GM12864 (cell line): ENCODE data around the gene OR6K6.

ENCODE experiments used
- DNase-seq: peaks from one replicate; pipeline ENCODE4 v3.0.0-alpha.2; 2011; ENCODE audit warnings: low read depth
- H3K4me3 ChIP-seq: 2 replicates; pipeline ENCODE4 v1.5.1; 2011; ENCODE audit warnings: mild to moderate bottlenecking, low read depth, low read length, control low read depth
- TF ChIP-seq, protein P1 (sequence below): IDR thresholded peaks from 2 replicates; pipeline ENCODE4 v1.5.1; 2011; ENCODE audit warnings: low read depth, mild to moderate bottlenecking, moderate library complexity, low read length, control low read depth, inconsistent platforms; ENCODE audit errors: missing control alignments

The OR6K6 gene

DNA sequence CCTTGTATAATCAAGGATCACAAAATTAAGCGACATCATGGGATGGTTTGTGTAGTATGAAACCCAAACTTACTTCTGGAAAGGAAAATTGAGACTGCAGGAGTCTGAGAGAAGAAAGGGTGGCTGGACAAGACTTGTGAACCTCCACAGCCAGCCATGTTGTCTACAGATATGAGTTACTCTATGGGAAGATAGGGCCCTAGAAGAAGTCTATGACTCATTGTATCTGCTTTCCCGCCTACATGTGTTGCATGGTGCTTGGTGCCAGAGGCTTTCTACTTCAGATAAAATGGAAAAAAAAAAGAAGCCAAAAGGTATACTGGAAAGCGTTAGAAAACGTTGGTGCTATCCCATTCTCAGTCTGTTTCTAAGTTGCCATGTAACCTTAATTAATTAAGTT lies 45.2 kb downstream of the OR6K6 start:
- H3K4me3 ChIP-seq, result no peak overlapping the region
- no peak for DNase-seq
- TF ChIP-seq, protein P1, sequence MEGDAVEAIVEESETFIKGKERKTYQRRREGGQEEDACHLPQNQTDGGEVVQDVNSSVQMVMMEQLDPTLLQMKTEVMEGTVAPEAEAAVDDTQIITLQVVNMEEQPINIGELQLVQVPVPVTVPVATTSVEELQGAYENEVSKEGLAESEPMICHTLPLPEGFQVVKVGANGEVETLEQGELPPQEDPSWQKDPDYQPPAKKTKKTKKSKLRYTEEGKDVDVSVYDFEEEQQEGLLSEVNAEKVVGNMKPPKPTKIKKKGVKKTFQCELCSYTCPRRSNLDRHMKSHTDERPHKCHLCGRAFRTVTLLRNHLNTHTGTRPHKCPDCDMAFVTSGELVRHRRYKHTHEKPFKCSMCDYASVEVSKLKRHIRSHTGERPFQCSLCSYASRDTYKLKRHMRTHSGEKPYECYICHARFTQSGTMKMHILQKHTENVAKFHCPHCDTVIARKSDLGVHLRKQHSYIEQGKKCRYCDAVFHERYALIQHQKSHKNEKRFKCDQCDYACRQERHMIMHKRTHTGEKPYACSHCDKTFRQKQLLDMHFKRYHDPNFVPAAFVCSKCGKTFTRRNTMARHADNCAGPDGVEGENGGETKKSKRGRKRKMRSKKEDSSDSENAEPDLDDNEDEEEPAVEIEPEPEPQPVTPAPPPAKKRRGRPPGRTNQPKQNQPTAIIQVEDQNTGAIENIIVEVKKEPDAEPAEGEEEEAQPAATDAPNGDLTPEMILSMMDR, result no peak

DNA sequence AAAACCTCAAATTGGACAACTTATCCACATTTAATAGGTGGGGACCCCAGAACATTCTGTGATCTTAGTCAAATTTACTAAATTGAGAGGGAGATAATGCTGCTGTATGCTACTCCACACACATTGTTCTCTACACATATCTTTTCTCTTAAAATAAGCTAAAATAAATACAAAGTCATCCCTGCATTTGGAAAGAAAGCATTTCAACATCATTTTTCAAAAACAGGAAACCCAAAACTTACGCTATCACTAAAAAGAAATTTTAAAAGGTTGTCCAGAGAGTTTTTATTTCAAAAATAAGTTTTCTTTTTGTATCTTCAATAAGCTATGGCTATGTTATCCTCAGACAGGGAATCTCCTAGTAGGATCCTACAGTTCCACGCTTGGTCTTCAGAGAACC lies 46.0 kb downstream of the OR6K6 start:
- no peak for DNase-seq
- TF ChIP-seq, protein P1, result no peak
- H3K4me3 ChIP-seq, result no peak overlapping the region

DNA sequence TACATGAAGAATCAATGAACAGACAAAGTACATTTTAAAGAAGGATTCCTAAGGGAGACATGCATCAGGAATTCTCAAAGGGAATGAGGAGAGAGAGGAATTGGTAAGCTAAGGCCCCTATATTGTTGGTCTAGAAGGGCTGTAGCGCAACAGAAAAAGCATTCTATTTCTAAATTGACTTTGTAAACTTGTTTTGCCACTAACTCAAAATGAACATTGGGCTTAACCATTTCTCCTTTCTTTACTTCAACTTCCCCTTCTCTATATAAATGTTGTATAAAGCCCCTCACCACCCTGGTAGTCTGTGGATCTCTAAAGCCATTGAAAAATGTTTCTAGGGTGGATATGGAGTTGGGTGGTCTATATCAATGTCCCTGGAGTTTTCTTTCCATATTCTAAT lies 46.9 kb downstream of the OR6K6 start:
- TF ChIP-seq, protein P1, result no peak
- no peak for DNase-seq
- no peak overlapping the region for H3K4me3 ChIP-seq

DNA sequence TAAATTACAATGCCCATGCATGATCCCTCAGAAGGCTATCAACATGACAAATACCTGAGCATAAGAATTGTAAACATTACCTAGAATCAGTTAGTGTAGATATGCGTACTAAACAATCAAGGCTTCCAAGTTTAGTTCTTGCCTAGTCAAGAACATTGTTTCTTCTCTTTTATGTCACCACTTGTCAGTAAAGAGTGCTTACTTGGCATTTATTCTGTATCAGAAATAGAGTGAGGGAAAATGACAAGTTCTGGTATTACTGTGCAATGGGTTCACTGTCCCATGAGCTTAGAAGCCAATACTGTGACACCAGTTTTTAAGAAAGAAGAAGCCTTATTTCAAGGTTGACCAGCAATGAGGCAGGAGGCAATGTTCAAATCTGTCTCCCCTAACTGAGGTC lies 49.2 kb downstream of the OR6K6 start:
- TF ChIP-seq, protein P1, result no peak
- DNase-seq, result no peak
- no peak overlapping the region for H3K4me3 ChIP-seq
